Measurements from ENCODE around the gene TAF8.

TAF8 gene

GRCh38 chr6:42106112-42107023 lies 56.0 kb downstream of the TAF8 start:
- TF ChIP-seq CTCF (IDR thresholded peaks at IDR 0.05; ENCODE audit: low read length) (no peak), EZH2 (optimal IDR thresholded peaks at IDR 0.05; ENCODE audit: low read depth, low read length) (no peak), EZH2phosphoT487 (IDR thresholded peaks at IDR 0.05; ENCODE audit: low read length) (no peak)

DNA sequence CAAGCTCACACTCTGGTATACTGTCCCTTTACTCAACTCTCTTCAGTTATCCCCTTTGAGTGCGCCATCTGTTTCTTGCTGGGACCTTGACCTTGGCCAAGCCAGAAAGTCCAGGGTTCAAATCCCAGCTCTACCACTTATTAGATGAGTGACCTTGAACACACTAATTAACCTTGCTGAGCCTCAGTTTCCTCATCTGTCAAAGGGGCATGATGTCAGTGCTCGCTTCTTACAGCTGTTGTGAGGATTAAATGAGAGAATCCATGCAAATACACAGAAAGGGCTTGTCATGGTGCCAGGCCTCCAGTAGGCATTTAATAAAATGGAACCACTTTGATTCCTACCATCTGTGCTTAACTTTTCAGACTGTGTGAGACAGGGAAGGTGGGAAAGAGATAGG lies 57.7 kb downstream of the TAF8 start:
- H3F3A ChIP-seq (ENCODE audit: insufficient read depth, low read length), result no peaks in the 10 kb centered on the region
- no peak overlapping the region for H3K27ac ChIP-seq (ENCODE audit: low read length)
- no peaks in the 10 kb centered on the region for H3K36me3 ChIP-seq (replicated peaks; ENCODE audit: insufficient read depth, low read length)
- TF ChIP-seq EZH2phosphoT487 (IDR thresholded peaks at IDR 0.05; ENCODE audit: low read length) (no peak), EZH2 (optimal IDR thresholded peaks at IDR 0.05; ENCODE audit: low read depth, low read length) (no peak), CTCF (IDR thresholded peaks at IDR 0.05; ENCODE audit: low read length) (no peak)
- no peaks in the 10 kb centered on the region for H3K9me3 ChIP-seq (replicated peaks; ENCODE audit: insufficient read depth, low read length)
- H3K4me1 ChIP-seq (ENCODE audit: low read length), result peaks cover 4% of the 10 kb centered on the region; the same call in 1 of the 2 replicates
- H3K4me3 ChIP-seq (ENCODE audit: low read length), result no peak overlapping the region
- H3K9ac ChIP-seq (ENCODE audit: low read length), result no peak overlapping the region
- H3K9me2 ChIP-seq (replicated peaks; ENCODE audit: insufficient read depth, low read length), result no peaks in the 10 kb centered on the region
- H3K4me2 ChIP-seq (ENCODE audit: low read depth, low read length), result no peak overlapping the region
- H3K79me2 ChIP-seq (ENCODE audit: low read length), result no peaks in the 10 kb centered on the region
- peaks cover 13% of the 10 kb centered on the region for H3K27me3 ChIP-seq (replicated peaks; ENCODE audit: insufficient read depth, low read length)
- no peak overlapping the region for H2AFZ ChIP-seq (ENCODE audit: low read length)
- no peaks in the 10 kb centered on the region for H4K20me1 ChIP-seq (ENCODE audit: insufficient read depth, low read length)
- no peak for DNase-seq

More at GRCh38 chr6:42106112-42107023, 56.0 kb downstream of the TAF8 start:
- Histone ChIP-seq H3K4me1 (ENCODE audit: low read length) (peaks cover 4% of the 10 kb centered on the region; the same call in 1 of the 2 replicates), H3K4me2 (ENCODE audit: low read depth, low read length) (no peak overlapping the region), H3K9ac (ENCODE audit: low read length) (no peak overlapping the region), H3K36me3 (replicated peaks; ENCODE audit: insufficient read depth, low read length) (no peaks in the 10 kb centered on the region), H3K4me3 (ENCODE audit: low read length) (no peak overlapping the region), H3K79me2 (ENCODE audit: low read length) (no peaks in the 10 kb centered on the region), H3K27ac (ENCODE audit: low read length) (no peak overlapping the region), H2AFZ (ENCODE audit: low read length) (no peak overlapping the region), H3K9me3 (replicated peaks; ENCODE audit: insufficient read depth, low read length) (no peaks in the 10 kb centered on the region), H3K27me3 (replicated peaks; ENCODE audit: insufficient read depth, low read length) (peaks cover 13% of the 10 kb centered on the region), H4K20me1 (ENCODE audit: insufficient read depth, low read length) (no peaks in the 10 kb centered on the region), H3K9me2 (replicated peaks; ENCODE audit: insufficient read depth, low read length) (no peaks in the 10 kb centered on the region), H3F3A (ENCODE audit: insufficient read depth, low read length) (no peaks in the 10 kb centered on the region)
- DNase-seq, result no peak

GRCh38 chr6:42110683-42111082 lies 60.4 kb downstream of the TAF8 start:
- no peaks in the 10 kb centered on the region for H3K4me1 ChIP-seq (ENCODE audit: low read length)

More at GRCh38 chr6:42110683-42111082, 60.4 kb downstream of the TAF8 start:
- Histone ChIP-seq H3K4me2 (ENCODE audit: low read depth, low read length) (no peak overlapping the region), H3K36me3 (replicated peaks; ENCODE audit: insufficient read depth, low read length) (no peaks in the 10 kb centered on the region), H3K9me3 (replicated peaks; ENCODE audit: insufficient read depth, low read length) (no peaks in the 10 kb centered on the region), H3K9me2 (replicated peaks; ENCODE audit: insufficient read depth, low read length) (no peaks in the 10 kb centered on the region), H3K4me3 (ENCODE audit: low read length) (no peak overlapping the region), H3K27me3 (replicated peaks; ENCODE audit: insufficient read depth, low read length) (peaks cover 5% of the 10 kb centered on the region; the same call in 1 of the 2 replicates), H2AFZ (ENCODE audit: low read length) (no peak overlapping the region), H3K27ac (ENCODE audit: low read length) (no peak overlapping the region), H3K79me2 (ENCODE audit: low read length) (no peaks in the 10 kb centered on the region), H3F3A (ENCODE audit: insufficient read depth, low read length) (no peaks in the 10 kb centered on the region), H4K20me1 (ENCODE audit: insufficient read depth, low read length) (no peaks in the 10 kb centered on the region), H3K9ac (ENCODE audit: low read length) (no peak overlapping the region)
- DNase-seq, result no peak
- no peak for TF ChIP-seq CTCF (IDR thresholded peaks at IDR 0.05; ENCODE audit: low read length)
- TF ChIP-seq EZH2 (optimal IDR thresholded peaks at IDR 0.05; ENCODE audit: low read depth, low read length), result no peak
- TF ChIP-seq EZH2phosphoT487 (IDR thresholded peaks at IDR 0.05; ENCODE audit: low read length), result no peak

All from MM.1S (cell line).